H1 (cell line): Measurements from ENCODE around the gene HOMER2.

Experiments
- BACH1 ChIP-seq: IDR thresholded peaks from 2 replicates; pipeline ENCODE4 v1.6.1; 2012; ENCODE audit warnings: low read length, improper control_type of control experiment
- CHD2 ChIP-seq: IDR thresholded peaks from 2 replicates; pipeline ENCODE4 v1.6.1; 2012; ENCODE audit warnings: low read length, improper control_type of control experiment
- CTCF ChIP-seq, 3 experiments: IDR thresholded peaks; 1 replicate in 2 of 3; 2 replicates in 1 of 3; pipeline versions ENCODE4 v1.5.1 to v1.6.1; 2011; ENCODE audit warnings: low read length in 3 of 3, mild to moderate bottlenecking in 3 of 3, inconsistent platforms in 2 of 3, low read depth in 1 of 3, moderate library complexity in 1 of 3; ENCODE audit not compliant: insufficient read depth in 1 of 3; ENCODE audit errors: control extremely low read depth in 1 of 3
- EP300 ChIP-seq, 2 experiments: IDR thresholded peaks; 1 replicate in 1 of 2; 2 replicates in 1 of 2; pipeline ENCODE4 v1.6.1; 2011 to 2012; ENCODE audit warnings: low read depth in 2 of 2, low read length in 2 of 2, mild to moderate bottlenecking in 2 of 2, borderline replicate concordance in 1 of 2, inconsistent platforms in 1 of 2, moderate library complexity in 1 of 2
- FOSL1 ChIP-seq: IDR thresholded peaks from 2 replicates; pipeline ENCODE4 v1.6.1; 2011; ENCODE audit warnings: mild to moderate bottlenecking, low read depth, low read length, moderate library complexity; ENCODE audit not compliant: insufficient read depth
- GABPA ChIP-seq: IDR thresholded peaks from 2 replicates; pipeline ENCODE4 v1.6.1; 2011; ENCODE audit warnings: mild to moderate bottlenecking, low read length, moderate library complexity, borderline replicate concordance; ENCODE audit not compliant: insufficient read depth
- NRF1 ChIP-seq: IDR thresholded peaks from 2 replicates; pipeline ENCODE4 v1.6.1; 2011; ENCODE audit warnings: mild to moderate bottlenecking, low read depth, low read length, improper control_type of control experiment
- POLR2A ChIP-seq, 2 experiments: IDR thresholded peaks; 1 replicate in 1 of 2; 2 replicates in 1 of 2; pipeline ENCODE4 v1.6.1; 2011; ENCODE audit warnings: low read depth in 2 of 2, low read length in 2 of 2, mild to moderate bottlenecking in 2 of 2; ENCODE audit errors: control extremely low read depth in 1 of 2
- RAD21 ChIP-seq, 2 experiments: IDR thresholded peaks in 1 of 2; conservative IDR thresholded peaks in 1 of 2; 2 replicates each; pipeline ENCODE4 v1.6.1; 2011; ENCODE audit warnings: low read depth in 2 of 2, low read length in 2 of 2, improper control_type of control experiment in 1 of 2, inconsistent platforms in 1 of 2, mild to moderate bottlenecking in 1 of 2, moderate library complexity in 1 of 2
- SIN3A ChIP-seq, 2 experiments: IDR thresholded peaks in 1 of 2; conservative IDR thresholded peaks in 1 of 2; 2 replicates each; pipeline ENCODE4 v1.6.1; 2011 to 2012; ENCODE audit warnings: low read length in 2 of 2, improper control_type of control experiment in 1 of 2, low read depth in 1 of 2, mild to moderate bottlenecking in 1 of 2
- TCF12 ChIP-seq: IDR thresholded peaks from 2 replicates; pipeline ENCODE4 v1.6.1; 2011; ENCODE audit warnings: low read depth, mild to moderate bottlenecking, low read length
- YY1 ChIP-seq: IDR thresholded peaks from 2 replicates; pipeline ENCODE4 v1.6.1; 2011; ENCODE audit warnings: low read depth, mild to moderate bottlenecking, low read length
- TF ChIP-seq, protein P1 (sequence below): IDR thresholded peaks from 2 replicates; pipeline ENCODE4 v1.6.1; 2011; ENCODE audit warnings: low read depth, mild to moderate bottlenecking, low read length; ENCODE audit not compliant: insufficient read depth

DNA sequence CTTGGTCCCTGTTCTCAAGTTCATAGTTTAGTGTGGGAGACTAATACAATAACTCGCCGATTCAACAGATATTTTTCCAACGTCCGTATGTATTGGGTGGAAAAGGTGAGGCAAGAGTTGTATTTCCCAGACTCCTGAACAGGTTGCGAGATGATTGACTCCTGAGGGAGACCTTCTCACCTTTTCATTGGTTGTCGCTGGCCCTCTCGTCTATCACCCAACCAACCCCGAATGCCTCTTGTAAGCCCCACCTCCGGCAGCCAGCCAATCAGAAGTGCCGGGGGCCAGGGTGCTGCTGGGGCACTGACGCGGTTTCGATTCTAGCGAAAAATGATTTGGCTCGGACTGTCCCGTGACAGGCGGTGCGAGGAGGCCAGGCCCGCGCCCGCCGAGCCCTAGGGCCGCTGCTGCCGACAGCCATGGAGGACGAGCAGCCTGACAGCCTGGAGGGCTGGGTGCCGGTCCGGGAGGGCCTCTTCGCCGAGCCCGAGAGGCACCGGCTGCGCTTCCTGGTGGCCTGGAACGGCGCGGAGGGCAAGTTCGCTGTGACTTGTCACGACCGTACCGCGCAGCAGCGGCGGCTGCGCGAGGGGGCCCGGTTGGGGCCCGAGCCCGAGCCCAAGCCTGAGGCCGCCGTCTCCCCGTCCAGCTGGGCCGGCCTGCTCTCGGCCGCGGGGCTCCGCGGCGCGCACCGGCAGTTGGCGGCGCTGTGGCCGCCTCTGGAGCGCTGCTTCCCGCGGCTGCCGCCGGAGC, 143.0 kb downstream of the HOMER2 start, which contains the start of gene WHAMM:
- TF ChIP-seq YY1 (no peak), TCF12 (no peak), CTCF (IDR thresholded peaks at IDR 0.05; ENCODE audit: control extremely low read depth in 1 of 3, insufficient read depth in 1 of 3, low read depth in 1 of 3, low read length in 3 of 3) (peak in 1 of 3 experiments; percentile 17; a peak in 1 of 4 replicates), POLR2A (IDR thresholded peaks at IDR 0.05; ENCODE audit: control extremely low read depth in 1 of 2, low read depth in 2 of 2, low read length in 2 of 2) (no peak; a peak in 1 of 3 replicates), NRF1 (no peak), SIN3A (conservative IDR thresholded peaks at IDR 0.05 in 1 of 2, IDR thresholded peaks at IDR 0.05 in 1 of 2; ENCODE audit: low read depth in 1 of 2, low read length in 2 of 2) (peak; percentile 59 to 65; a peak in 3 of 4 replicates), EP300 (IDR thresholded peaks at IDR 0.05; ENCODE audit: borderline replicate concordance in 1 of 2, low read depth in 2 of 2, low read length in 2 of 2) (no peak), FOSL1 (no peak), CHD2 (peak; percentile 92), RAD21 (IDR thresholded peaks at IDR 0.05 in 1 of 2, conservative IDR thresholded peaks at IDR 0.05 in 1 of 2; ENCODE audit: low read depth in 2 of 2, low read length in 2 of 2) (peak in 1 of 2 experiments; percentile 28; a peak in 1 of 4 replicates), BACH1 (no peak), GABPA (no peak)
- TF ChIP-seq, protein P1, sequence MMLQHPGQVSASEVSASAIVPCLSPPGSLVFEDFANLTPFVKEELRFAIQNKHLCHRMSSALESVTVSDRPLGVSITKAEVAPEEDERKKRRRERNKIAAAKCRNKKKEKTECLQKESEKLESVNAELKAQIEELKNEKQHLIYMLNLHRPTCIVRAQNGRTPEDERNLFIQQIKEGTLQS = no peak
